Activated naive CD4-positive, alpha-beta T cell treated with anti-CD3 and anti-CD28 coated beads, Interleukin-2, amount 50 U/mL, for 72 hours (primary cell): ENCODE data around the gene NRP1. TPM values are rescaled to one million over a fixed set of nuclear protein-coding genes. Genes with fewer than 3 reads are reported as not detected.

ENCODE experiments used
- ATAC-seq, 2 donors: fragments of 150-1000 bp; cut with Tn5 transposase; 2 replicates each; pipeline ENCODE4 v1.10.0; 2021; ENCODE audit warnings: mild to moderate bottlenecking in 2 of 2, moderate library complexity in 2 of 2
- DNase-seq, 2 donors: peaks; one replicate each; pipeline ENCODE4 v3.0.0; 2021 to 2022; ENCODE audit warnings: low spot score in 2 of 2
- H3K27ac Mint-ChIP-seq, 2 donors: one replicate each; pipeline ENCODE4 v1.8.0; 2022; ENCODE audit warnings: mild to moderate bottlenecking in 2 of 2, mixed read lengths in 2 of 2
- H3K36me3 Mint-ChIP-seq, 2 donors: one replicate each; pipeline ENCODE4 v1.8.0; 2022; ENCODE audit warnings: mixed read lengths in 2 of 2
- H3K9me3 Mint-ChIP-seq, 2 donors: one replicate each; pipeline ENCODE4 v1.8.0; 2022; ENCODE audit warnings: mixed read lengths in 2 of 2
- total RNA-seq, 2 donors: library from RNA; stranded (reverse); gene quantifications; one replicate each; pipeline ENCODE4 v1.2.3, GENCODE V29; 2022

Gene NRP1
- total RNA-seq, 2 donors from 2014 or later, result 0.21 to 0.30 TPM

- no peak overlapping the region for H3K27ac Mint-ChIP-seq
- DNase-seq, result no peak
- ATAC-seq, result no peak
- H3K36me3 Mint-ChIP-seq, result no peaks in the 10 kb centered on the region
- no peaks in the 10 kb centered on the region for H3K9me3 Mint-ChIP-seq
Measured at GRCh38 chr10:33183655-33184054, 150.8 kb downstream of the NRP1 start.

GRCh38 chr10:33180921-33181320 lies 153.5 kb downstream of the NRP1 start:
- Mint-ChIP-seq H3K9me3 (no peaks in the 10 kb centered on the region), H3K36me3 (no peaks in the 10 kb centered on the region), H3K27ac (no peak overlapping the region)
- ATAC-seq, result no peak
- no peak for DNase-seq

- DNase-seq, result no peak
- Mint-ChIP-seq H3K9me3 (no peaks in the 10 kb centered on the region), H3K27ac (no peak overlapping the region), H3K36me3 (no peaks in the 10 kb centered on the region)
- peak; percentile 33 to 37 for ATAC-seq
Measured at GRCh38 chr10:33180390-33180789, 154.1 kb downstream of the NRP1 start.

- H3K9me3 Mint-ChIP-seq, result no peaks in the 10 kb centered on the region
- H3K27ac Mint-ChIP-seq, result no peak overlapping the region
- DNase-seq (no peak), ATAC-seq (no peak)
- H3K36me3 Mint-ChIP-seq, result no peaks in the 10 kb centered on the region
Measured at GRCh38 chr10:33179067-33179466, 155.4 kb downstream of the NRP1 start.

GRCh38 chr10:33178026-33178755 lies 156.3 kb downstream of the NRP1 start:
- ATAC-seq (no peak), DNase-seq (no peak)
- Mint-ChIP-seq H3K36me3 (no peaks in the 10 kb centered on the region), H3K27ac (no peak overlapping the region), H3K9me3 (no peaks in the 10 kb centered on the region)

- H3K9me3 Mint-ChIP-seq, result no peaks in the 10 kb centered on the region
- no peak for ATAC-seq
- no peaks in the 10 kb centered on the region for H3K36me3 Mint-ChIP-seq
- no peak overlapping the region for H3K27ac Mint-ChIP-seq
- no peak for DNase-seq
Measured at GRCh38 chr10:33176688-33177087, 157.8 kb downstream of the NRP1 start.

- ATAC-seq, result no peak
- H3K36me3 Mint-ChIP-seq, result no peaks in the 10 kb centered on the region
- no peak overlapping the region for H3K27ac Mint-ChIP-seq
Measured at GRCh38 chr10:33174674-33175434, 159.6 kb downstream of the NRP1 start.

GRCh38 chr10:33165911-33166310 lies 168.6 kb downstream of the NRP1 start:
- peak overlapping the region in 1 of 2 donors; percentile 60 for H3K27ac Mint-ChIP-seq
- H3K9me3 Mint-ChIP-seq, result no peaks in the 10 kb centered on the region
- H3K36me3 Mint-ChIP-seq, result no peaks in the 10 kb centered on the region
- no peak for DNase-seq
- ATAC-seq, result no peak

More at GRCh38 chr10:33174674-33175434, 159.6 kb downstream of the NRP1 start:
- H3K9me3 Mint-ChIP-seq, result no peaks in the 10 kb centered on the region
- DNase-seq, result no peak

- H3K27ac Mint-ChIP-seq, result no peak overlapping the region
- DNase-seq, result no peak
- no peaks in the 10 kb centered on the region for H3K36me3 Mint-ChIP-seq
- no peak for ATAC-seq
- no peaks in the 10 kb centered on the region for H3K9me3 Mint-ChIP-seq
Measured at GRCh38 chr10:33164060-33164709, 170.3 kb downstream of the NRP1 start.

GRCh38 chr10:33162248-33162575 lies 172.3 kb downstream of the NRP1 start:
- ATAC-seq (no peak), DNase-seq (no peak)
- no peak overlapping the region for H3K27ac Mint-ChIP-seq
- H3K9me3 Mint-ChIP-seq, result no peaks in the 10 kb centered on the region
- H3K36me3 Mint-ChIP-seq, result no peaks in the 10 kb centered on the region

- H3K27ac Mint-ChIP-seq, result no peak overlapping the region
- no peaks in the 10 kb centered on the region for H3K36me3 Mint-ChIP-seq
- DNase-seq (no peak), ATAC-seq (no peak)
- H3K9me3 Mint-ChIP-seq, result no peaks in the 10 kb centered on the region
Measured at GRCh38 chr10:33161550-33162247, 172.8 kb downstream of the NRP1 start.

- DNase-seq, result no peak
- Mint-ChIP-seq H3K27ac (peak overlapping the region in 1 of 2 donors; percentile 8), H3K9me3 (no peaks in the 10 kb centered on the region), H3K36me3 (no peaks in the 10 kb centered on the region)
- no peak for ATAC-seq
Measured at GRCh38 chr10:33160151-33160550, 174.3 kb downstream of the NRP1 start.

GRCh38 chr10:33157103-33157502 lies 177.4 kb downstream of the NRP1 start:
- H3K9me3 Mint-ChIP-seq, result no peaks in the 10 kb centered on the region
- no peak for ATAC-seq
- H3K36me3 Mint-ChIP-seq, result peaks cover 0 to 8% of the 10 kb centered on the region in 2 donors
- H3K27ac Mint-ChIP-seq, result no peak overlapping the region
- DNase-seq, result no peak

GRCh38 chr10:33155720-33156638 lies 178.5 kb downstream of the NRP1 start:
- H3K36me3 Mint-ChIP-seq, result peaks cover 0 to 8% of the 10 kb centered on the region in 2 donors
- DNase-seq (no peak), ATAC-seq (peak; percentile 47 to 81)
- H3K27ac Mint-ChIP-seq, result peak overlapping the region in 1 of 2 donors; percentile 37
- H3K9me3 Mint-ChIP-seq, result no peaks in the 10 kb centered on the region

- Mint-ChIP-seq H3K27ac (no peak overlapping the region), H3K36me3 (peaks cover 7 to 8% of the 10 kb centered on the region in 2 donors), H3K9me3 (no peaks in the 10 kb centered on the region)
- no peak for ATAC-seq
- DNase-seq, result no peak
Measured at GRCh38 chr10:33154590-33154989, 179.9 kb downstream of the NRP1 start.

- DNase-seq, result no peak
- Mint-ChIP-seq H3K36me3 (peaks cover 7 to 8% of the 10 kb centered on the region in 2 donors), H3K27ac (peak overlapping the region in 1 of 2 donors; percentile 39), H3K9me3 (no peaks in the 10 kb centered on the region)
- ATAC-seq, result peak; percentile 33 to 77
Measured at GRCh38 chr10:33153968-33154327, 180.5 kb downstream of the NRP1 start.
